WERI-Rb-1 (cell line): Measurements from ENCODE around the gene FBXO48.

Source experiments
- DNase-seq: peaks from one replicate; pipeline ENCODE4 v3.0.0-alpha.2; 2020
- H3K27ac ChIP-seq: fragments of 250-450 bp; sonication (Bioruptor Pico); 2 replicates; pipeline ENCODE4 v1.5.1; 2020; ENCODE audit warnings: mild to moderate bottlenecking, moderate library complexity
- H3K27me3 ChIP-seq: fragments of 250-450 bp; sonication (Bioruptor Pico); 2 replicates; pipeline ENCODE4 v1.5.1; 2021; ENCODE audit warnings: mild to moderate bottlenecking, low read depth, moderate library complexity; ENCODE audit not compliant: insufficient read depth, severe bottlenecking
- H3K36me3 ChIP-seq: fragments of 250-450 bp; sonication (Bioruptor Pico); 2 replicates; pipeline ENCODE4 v1.5.1; 2020; ENCODE audit warnings: mild to moderate bottlenecking, moderate library complexity
- H3K4me3 ChIP-seq: 2 replicates; pipeline ENCODE4 v1.5.1; 2011; ENCODE audit warnings: low read depth, mild to moderate bottlenecking, control low read depth, low read length
- H3K9me3 ChIP-seq: fragments of 250-450 bp; sonication (Bioruptor Pico); 2 replicates; pipeline ENCODE4 v1.5.1; 2021; ENCODE audit warnings: mild to moderate bottlenecking, moderate library complexity; ENCODE audit not compliant: severe bottlenecking
- TF ChIP-seq, protein P1 (sequence below): IDR thresholded peaks from 2 replicates; pipeline ENCODE4 v1.5.1; 2011; ENCODE audit warnings: low read depth, mild to moderate bottlenecking, control low read depth, inconsistent platforms, low read length

The FBXO48 gene, protein sequence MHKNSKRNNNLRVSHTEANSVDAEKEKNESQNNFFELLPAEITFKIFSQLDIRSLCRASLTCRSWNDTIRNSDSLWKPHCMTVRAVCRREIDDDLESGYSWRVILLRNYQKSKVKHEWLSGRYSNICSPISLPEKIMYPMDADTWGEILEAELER

DNA sequence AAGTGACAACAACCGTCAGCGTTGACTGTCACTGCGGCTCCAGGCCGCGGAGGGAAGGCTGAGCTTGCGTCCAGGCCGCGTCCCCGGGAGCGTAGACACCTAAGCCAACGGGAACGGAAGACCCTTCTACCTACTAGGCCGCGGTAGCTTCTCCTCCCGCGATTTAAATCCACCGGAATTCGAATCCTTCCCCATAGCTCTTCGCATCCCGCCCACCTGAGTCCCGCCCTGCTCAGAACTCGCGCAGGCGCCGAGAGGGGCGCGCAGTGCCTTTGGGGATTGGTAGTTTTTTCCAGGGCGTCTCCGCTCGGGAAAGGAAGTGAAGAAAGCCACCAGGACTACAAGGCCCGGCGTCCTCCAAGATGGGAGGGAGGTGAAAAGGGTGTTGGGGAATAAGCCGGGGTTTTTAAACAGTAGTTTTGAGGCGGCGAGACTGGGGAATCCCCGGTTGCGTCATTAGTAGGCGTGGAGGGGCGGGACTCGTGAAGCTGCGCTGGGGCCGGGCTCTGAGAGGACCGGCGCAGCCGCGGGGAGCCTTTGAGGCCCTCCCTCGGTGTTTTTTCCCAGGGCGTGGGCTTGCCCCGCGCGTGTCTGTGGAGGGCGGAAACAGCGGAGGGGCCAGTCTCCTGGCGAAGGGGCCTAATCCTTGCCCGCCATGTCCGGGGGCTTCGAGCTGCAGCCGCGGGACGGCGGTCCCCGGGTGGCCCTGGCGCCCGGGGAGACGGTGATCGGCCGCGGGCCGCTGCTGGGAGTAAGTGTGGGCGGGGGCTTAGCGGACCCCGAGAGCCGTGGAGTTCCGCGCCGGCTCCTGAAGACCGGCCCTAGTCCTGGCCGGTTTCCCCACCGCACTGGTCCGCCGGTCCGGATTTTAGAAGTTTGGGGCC is at the start of gene FBXO48, which contains the start of gene APLF:
FBXO48 (minus strand) TSS at position 218 of the 884 bp plus-strand sequence. CDS start 2,149 bp downstream, outside the sequence.
APLF (plus strand) TSS at position 509 of the 884 bp plus-strand sequence; CDS start at position 656, 147 bp downstream.
- H3K27me3 ChIP-seq = no peaks in the 10 kb centered on the region
- TF ChIP-seq, protein P1, sequence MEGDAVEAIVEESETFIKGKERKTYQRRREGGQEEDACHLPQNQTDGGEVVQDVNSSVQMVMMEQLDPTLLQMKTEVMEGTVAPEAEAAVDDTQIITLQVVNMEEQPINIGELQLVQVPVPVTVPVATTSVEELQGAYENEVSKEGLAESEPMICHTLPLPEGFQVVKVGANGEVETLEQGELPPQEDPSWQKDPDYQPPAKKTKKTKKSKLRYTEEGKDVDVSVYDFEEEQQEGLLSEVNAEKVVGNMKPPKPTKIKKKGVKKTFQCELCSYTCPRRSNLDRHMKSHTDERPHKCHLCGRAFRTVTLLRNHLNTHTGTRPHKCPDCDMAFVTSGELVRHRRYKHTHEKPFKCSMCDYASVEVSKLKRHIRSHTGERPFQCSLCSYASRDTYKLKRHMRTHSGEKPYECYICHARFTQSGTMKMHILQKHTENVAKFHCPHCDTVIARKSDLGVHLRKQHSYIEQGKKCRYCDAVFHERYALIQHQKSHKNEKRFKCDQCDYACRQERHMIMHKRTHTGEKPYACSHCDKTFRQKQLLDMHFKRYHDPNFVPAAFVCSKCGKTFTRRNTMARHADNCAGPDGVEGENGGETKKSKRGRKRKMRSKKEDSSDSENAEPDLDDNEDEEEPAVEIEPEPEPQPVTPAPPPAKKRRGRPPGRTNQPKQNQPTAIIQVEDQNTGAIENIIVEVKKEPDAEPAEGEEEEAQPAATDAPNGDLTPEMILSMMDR = no peak
- peaks cover 4% of the 10 kb centered on the region; the same call in 1 of the 2 replicates for H3K36me3 ChIP-seq
- H3K4me3 ChIP-seq = peak within 1 kb of the TSS; percentile 92
- H3K9me3 ChIP-seq = no peaks in the 10 kb centered on the region
- peak; percentile 99 for DNase-seq
- H3K27ac ChIP-seq = peak within 1 kb of the TSS; percentile 78

DNA sequence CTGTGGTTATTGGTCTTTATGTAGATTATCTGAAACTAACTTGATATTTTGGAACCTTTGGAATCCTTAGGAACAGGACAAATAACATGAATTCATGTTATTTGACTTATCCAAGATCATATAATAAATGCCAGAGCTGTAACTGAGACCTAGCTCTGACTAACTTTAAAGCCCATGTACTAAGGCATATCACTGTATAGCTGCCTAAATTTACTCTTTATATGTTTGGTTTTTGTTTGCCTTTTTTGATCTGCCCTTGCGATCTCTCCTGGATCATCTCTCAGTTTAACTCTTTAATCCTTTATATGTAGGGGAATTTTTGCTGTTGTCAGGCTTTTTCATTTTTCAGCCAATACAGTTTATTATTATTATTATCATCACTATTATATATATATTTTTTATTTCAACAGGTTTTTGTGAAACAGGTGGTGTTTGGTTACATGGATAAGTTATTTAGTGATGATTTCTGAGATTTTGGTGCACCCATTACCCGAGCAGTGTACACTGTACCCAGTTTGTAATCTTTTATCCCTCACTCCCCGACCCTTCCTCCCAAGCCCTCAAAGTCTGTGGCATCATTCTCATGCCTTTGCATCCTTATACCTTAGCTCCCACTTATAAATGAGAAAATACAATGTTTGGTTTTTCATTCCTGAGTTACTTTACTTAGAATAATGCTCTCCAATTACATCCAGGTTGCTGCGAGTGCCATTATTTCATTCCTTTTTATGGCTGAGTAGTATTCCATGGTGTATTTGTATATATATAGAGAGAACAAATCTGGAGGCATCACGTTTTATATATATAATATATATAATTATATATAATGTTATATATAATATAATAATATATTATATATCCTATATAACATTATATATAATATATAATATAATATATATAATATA is 49.2 kb upstream of the FBXO48 start:
- H3K27ac ChIP-seq = no peak overlapping the region
- no peak for DNase-seq
- no peaks in the 10 kb centered on the region for H3K27me3 ChIP-seq
- H3K4me3 ChIP-seq = no peak overlapping the region
- H3K9me3 ChIP-seq = no peaks in the 10 kb centered on the region
- TF ChIP-seq, protein P1 = no peak
- no peaks in the 10 kb centered on the region for H3K36me3 ChIP-seq

DNA sequence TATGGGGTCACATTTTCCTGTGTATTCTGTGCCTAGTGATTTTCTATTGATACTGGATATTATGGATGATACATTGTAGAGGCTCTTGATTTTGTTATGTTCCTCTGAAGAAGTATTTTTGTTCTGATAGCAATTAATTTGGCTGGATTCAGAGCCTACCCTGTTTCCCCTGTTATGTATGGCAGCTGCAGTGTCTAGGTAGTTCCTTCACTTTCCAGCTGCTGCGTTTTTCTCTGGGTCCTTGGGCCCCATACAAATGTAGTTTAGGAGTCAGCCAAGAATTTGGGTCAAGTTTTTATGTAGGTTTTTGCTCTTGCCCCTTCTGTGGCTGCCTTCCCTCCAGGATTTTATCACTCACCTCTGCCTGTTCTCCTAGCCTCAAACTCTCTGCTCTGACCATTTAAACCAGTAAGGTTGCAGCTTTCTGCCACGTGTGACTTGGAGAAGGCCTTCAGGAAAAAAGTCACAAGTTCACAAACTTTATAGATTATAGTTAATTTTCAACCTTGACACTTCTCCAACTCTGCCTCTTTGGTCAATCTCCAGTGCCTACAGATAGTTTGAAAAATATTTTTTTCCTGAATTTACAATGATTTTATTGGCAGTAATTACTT is 47.3 kb upstream of the FBXO48 start:
- Histone ChIP-seq H3K4me3 (no peak overlapping the region), H3K27ac (no peak overlapping the region), H3K27me3 (no peaks in the 10 kb centered on the region), H3K9me3 (no peaks in the 10 kb centered on the region), H3K36me3 (no peaks in the 10 kb centered on the region)
- no peak for DNase-seq
- TF ChIP-seq, protein P1 = no peak

DNA sequence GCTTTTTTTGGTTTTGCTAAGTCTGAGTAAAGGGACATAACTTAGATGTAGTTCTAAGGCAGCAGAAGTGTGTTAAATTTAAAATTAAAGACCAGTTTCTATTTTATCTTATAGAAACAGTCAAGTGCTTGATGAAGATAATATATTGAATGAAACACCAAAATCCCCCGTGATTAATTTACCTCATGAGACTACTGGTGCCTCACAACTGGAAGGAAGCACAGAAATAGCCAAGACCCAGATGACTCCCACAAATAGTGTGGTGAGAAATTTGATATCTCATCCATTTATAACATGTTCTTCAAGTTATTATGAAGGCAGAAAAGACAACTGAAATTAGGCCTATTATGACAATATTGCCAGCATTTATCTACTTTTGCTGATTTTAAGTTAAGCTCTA is 45.9 kb upstream of the FBXO48 start:
- Histone ChIP-seq H3K9me3 (no peaks in the 10 kb centered on the region), H3K27ac (no peak overlapping the region), H3K4me3 (no peak overlapping the region), H3K36me3 (no peaks in the 10 kb centered on the region), H3K27me3 (no peaks in the 10 kb centered on the region)
- TF ChIP-seq, protein P1 = no peak
- DNase-seq = no peak

DNA sequence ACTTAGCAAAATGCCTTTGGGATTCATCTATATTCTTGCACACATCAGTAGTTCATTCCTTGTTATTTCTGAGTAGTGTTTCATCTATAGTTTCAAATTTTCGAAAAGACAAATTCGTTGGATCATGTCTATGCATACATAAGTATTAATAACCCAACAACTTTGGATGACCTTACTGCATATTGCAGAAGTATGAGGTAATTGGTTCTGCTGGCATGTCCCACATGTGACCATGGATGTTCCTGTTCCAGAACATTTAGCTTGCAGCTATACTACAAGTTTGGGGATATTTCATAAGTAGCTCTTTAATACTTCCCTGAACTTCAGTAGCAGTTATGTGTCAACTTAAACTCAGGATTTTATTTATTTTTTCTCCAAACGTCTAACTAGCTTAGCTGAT is 45.2 kb upstream of the FBXO48 start:
- no peaks in the 10 kb centered on the region for H3K9me3 ChIP-seq
- H3K27ac ChIP-seq = no peak overlapping the region
- H3K27me3 ChIP-seq = no peaks in the 10 kb centered on the region
- DNase-seq = no peak
- no peaks in the 10 kb centered on the region for H3K36me3 ChIP-seq
- TF ChIP-seq, protein P1 = no peak
- no peak overlapping the region for H3K4me3 ChIP-seq
